Left ventricle myocardium superior (tissue), 1 donor: Measurements from ENCODE around the gene PRKN. TPM values are rescaled to one million over a fixed set of nuclear protein-coding genes. Genes with fewer than 3 reads are reported as not detected.

Experiments
- ATAC-seq: fragments of 200-7000 bp; cut with Tn5 transposase; one replicate; pipeline ENCODE4 v1.9.1; 2020; ENCODE audit warnings: mild to moderate bottlenecking, moderate library complexity
- DNase-seq: peaks from one replicate; pipeline ENCODE4 v3.0.0-alpha.2; 2020
- intact Hi-C: fragments of 100-400 bp; cut with micrococcal nuclease; formaldehyde crosslinking; loops from one replicate; pipeline ENCODE4 v1.11.0; 2022
- total RNA-seq: library from RNA; stranded (reverse); fragmentation: NEBNext Ultra II Directional; extraction: Animal tissue kit (Norgen Biotek cat#: 25700); gene quantifications from one replicate; pipeline ENCODE4 v1.2.1, GENCODE V29; 2021
- donor health status: DM: no; HTN: yes; CAD: no; lungs with severe emphysema.

The PRKN gene
- total RNA-seq, 1 donor from 2014 or later: 23.1 TPM

DNA sequence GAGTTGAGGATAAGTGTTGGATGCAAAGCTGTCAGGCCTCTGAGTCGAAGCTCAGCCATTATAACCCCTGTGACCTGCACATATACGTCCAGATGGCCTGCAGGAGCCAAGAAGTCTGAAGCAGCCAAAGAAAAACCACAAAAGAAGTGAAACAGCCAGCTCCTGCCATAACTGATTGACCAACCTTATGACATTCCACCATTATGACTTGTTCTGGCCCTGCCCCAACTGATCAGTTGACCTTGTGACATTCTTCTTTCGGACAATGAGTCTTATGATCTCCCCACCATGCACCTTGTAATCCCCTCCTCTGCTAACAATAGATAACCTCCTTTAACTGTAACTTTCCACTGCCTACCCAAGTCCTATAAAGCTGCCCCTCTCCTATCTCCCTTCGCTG lies 1320.0 kb downstream of the PRKN start:
- DNase-seq (no peak), ATAC-seq (no peak)
- intact Hi-C loops: no loop called here

DNA sequence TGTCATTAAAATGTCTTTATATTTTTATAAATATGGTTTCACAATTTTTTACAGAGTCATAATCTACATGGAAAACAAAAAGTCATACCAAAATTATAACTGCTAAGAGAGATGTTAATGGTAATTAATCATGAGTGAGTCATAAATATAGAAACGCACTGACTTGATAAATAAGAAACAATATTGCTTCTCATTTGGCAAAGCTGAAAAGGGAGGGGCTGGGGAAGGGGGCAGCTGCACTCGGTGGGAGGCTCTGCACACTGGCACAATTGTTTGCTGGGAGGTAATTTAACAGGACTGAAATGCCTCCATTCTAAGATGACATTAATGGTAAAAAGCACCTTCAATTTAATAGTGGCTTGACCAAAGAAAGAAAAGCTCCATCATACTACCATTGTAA lies 1320.5 kb downstream of the PRKN start:
- DNase-seq (no peak), ATAC-seq (no peak)
- intact Hi-C loops: no loop called here

DNA sequence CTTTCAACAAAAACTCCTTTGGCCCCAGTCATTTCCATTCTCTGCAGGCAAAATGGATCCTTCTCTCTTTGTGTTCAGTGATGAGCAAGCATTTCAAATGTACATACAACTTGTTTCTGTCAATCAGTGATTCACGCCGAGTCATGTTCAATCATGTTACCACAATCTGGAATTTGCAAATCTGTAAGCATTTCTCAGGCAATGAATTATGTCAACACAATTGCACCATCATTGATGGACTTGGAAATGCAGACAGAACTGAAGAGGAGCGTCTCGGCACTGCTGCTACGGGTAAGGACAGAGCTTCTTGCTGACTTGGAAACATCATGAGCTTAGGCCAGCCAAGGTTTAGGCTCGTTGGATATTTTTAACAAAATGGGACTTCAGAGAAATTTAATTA lies 1320.9 kb downstream of the PRKN start:
- ATAC-seq (no peak), DNase-seq (no peak)
- intact Hi-C loops: no loop called here

DNA sequence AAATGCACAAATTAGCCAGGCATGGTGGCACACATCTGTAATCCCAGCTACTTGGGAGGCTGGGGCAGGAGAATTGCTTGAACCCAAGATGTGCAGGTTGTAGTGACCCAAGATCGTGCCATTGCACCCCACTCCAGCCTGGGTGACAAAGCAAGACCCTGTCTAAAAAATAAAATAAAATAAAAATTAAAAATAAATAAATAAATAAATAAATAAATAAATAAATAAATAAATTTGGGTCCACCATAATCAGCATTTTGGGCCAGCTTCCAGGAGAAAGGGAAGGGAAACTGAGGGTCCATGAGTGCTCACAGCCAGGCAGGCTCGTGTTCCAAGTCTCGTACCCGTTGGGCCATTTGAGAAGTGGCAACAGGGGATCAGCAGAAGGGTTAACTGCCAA lies 1322.1 kb downstream of the PRKN start:
- intact Hi-C loops: no loop called here
- ATAC-seq: no peak

DNA sequence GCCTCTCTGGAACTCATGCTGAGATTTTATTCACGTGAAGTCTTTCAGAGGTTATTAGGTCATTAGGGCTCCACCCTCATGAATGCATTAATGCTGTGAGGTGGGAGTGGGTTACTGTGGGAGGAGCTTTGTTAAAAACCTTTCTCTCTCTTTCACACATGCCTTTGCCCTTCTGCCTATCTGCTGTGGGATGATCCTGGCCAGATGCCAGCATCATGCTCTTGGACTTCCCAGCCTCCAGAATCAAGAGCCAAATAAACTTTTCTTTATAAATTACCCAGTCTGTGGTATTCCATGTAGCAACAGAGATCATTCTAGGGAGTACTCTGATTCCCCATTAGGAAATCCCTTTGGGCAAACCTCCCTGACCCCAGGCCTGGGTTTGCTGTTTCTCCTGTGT lies 1323.8 kb downstream of the PRKN start:
- no peak for ATAC-seq
- intact Hi-C loops: no loop called here
- DNase-seq: no peak

More for the DNA sequence above, 1322.1 kb downstream of the PRKN start:
- DNase-seq: no peak

DNA sequence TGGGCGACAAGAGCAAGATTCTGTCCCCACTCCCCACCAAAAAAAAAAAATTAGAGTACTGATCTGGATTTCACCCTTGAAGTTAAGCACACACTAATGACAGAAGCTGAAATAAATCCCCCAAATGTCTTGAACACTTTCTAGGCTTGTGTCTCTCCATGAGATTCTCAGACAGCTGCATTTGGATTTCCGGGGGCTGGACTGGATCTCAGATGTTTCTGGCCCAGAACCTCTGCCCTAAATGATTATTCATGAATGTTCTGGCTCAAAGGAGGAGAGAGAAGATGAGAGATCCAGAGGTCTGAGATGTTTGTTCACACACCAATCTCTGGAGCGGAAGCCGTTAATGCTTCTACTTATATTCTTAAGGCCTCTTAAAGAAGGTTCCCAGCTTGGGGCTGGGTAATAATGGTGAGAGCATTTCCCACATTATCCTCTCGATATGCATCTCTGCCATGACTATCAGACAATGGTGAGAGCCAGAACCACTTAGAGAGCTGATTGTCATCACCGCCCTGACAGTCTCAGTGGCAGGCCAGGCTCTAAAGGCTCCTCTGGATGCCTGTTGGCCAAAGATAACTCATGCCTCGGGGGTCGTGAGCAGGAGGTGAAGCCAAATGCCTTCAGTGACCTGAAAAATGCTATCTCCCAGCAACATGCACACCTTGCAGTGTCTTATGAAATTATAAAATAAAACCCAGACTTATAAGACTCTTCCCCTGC lies 1325.8 kb downstream of the PRKN start:
- no peak for ATAC-seq
- intact Hi-C loops: no loop called here
- no peak for DNase-seq

DNA sequence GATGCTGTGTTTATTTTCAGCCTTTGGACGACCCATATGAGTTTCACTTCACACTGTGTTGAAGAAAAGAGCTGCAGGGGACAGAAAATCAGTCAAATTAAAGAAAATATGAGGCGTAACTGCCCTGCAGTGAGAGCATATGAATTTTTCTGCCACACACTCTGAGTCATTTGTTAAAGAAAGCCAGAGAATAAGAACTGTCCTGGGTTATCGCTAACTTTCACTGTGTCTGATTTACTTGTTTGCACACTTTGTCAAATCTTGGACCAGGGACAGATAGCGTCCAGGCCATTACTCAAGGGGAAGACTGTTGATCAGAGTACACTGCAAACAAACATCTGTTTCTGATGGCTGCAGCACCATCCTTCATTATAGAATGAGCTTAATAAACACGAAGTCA lies 1326.9 kb downstream of the PRKN start:
- DNase-seq (no peak), ATAC-seq (no peak)
- intact Hi-C loops: no loop called here

DNA sequence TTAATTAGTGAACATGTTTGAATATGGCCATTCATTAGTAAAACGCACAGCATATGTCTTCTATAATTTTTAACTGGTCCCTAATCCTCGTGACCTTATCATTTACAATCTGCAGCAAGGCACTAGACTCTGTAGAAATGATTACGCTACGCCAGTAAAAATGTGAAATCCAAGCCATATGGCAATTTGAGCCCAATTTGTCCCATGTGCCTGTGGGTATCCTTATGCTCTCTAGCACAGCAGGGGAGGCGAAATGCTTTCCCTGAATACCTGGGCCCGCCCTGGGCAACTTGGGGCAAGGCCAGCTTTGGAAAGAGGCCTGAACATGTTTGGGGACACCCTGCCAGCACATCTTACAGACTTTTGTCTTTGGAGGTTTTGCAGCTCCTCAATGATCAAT lies 1331.0 kb downstream of the PRKN start:
- intact Hi-C loops: no loop called here
- ATAC-seq (no peak), DNase-seq (no peak)

DNA sequence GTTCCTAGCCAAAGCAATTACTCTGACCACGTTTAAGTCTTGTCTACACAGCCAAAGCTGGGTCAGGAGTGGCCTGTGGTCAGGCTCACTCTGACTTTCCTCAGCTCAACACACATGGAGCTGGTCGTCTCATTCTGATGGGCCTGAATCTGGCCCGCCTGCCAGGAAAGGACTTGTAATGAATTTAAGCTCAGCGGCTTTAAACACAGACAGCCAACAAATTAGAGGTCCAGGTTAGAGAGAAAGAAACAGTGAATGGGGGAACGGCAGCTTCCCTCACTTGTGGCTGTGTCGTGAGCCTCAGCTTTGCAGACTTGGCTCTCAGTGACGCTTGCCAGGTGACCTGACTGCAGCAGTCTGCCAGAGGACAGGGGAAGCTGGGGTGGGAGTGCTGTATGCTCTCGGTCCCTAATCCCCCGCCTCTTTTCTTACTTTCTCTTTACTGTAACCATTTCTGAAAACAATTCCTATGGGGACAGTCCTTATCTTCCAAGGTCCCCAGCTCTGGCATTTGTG lies 1331.8 kb downstream of the PRKN start:
- intact Hi-C loops: no loop called here
- DNase-seq (no peak), ATAC-seq (peak; percentile 63)

DNA sequence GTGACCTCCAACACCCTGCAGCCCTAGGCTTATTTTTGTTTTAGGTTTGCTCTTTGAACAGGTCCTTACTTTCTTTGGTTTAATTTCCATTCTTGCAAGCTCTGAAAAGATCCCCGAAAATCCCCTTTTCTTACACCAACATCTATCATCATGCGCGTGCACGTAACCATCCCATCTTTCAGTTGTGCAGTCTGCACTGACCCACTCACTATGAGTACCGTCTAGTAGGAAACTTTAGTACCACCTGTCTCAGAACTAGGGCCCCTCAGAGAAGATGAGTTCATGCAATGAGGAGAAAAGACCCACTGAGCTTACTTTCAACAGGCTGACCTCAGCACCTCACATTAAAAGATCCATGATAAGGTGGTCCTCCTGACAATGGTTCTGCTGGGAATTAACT lies 1333.1 kb downstream of the PRKN start:
- no peak for DNase-seq
- no peak for ATAC-seq
- intact Hi-C loops: no loop called here

DNA sequence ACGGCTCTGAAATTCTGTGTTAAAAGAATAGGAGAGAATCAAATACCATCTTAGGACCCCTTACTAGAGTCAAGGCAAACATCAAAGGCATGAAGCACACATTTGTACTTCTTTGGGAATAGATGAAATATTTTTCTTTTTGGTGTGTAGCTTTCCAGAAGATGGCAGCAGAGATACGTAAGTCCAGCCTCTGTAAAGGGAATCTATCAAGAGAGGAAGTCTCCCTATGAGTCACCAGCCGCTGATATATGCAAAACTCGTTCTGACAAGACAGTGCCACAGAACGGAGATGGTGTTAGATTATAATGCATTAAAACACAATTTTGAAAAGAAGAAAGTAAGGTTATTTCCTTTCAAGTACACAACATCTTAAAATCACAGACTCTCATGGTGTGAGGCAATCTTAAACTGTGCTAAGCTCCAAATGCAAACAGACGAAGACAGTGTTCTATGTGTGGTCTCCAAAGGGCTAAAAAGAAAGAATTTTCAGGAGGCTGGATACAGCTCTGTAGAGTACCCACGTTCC lies 1333.7 kb downstream of the PRKN start:
- intact Hi-C loops: no loop called here
- DNase-seq (no peak), ATAC-seq (peak; percentile 89)

DNA sequence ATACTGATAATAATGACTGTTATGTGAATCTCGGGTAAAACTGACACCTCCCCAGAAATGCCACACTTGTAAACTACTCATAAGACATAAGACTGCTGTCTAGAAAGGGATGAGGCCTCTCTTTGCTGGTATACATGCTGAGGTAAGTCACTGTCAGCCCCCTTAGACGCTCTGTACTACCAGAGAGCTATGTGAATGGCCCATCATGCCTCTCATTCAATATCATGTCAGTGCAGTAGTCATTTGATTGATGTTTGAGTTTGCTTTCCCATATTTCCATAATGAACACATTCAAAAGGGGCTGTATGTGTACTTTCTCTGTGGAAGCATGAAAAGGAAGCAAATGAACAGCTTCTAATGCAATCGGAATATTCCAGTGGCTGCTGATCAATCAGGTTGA lies 1334.3 kb downstream of the PRKN start:
- DNase-seq (no peak), ATAC-seq (no peak)
- intact Hi-C loops: no loop called here

DNA sequence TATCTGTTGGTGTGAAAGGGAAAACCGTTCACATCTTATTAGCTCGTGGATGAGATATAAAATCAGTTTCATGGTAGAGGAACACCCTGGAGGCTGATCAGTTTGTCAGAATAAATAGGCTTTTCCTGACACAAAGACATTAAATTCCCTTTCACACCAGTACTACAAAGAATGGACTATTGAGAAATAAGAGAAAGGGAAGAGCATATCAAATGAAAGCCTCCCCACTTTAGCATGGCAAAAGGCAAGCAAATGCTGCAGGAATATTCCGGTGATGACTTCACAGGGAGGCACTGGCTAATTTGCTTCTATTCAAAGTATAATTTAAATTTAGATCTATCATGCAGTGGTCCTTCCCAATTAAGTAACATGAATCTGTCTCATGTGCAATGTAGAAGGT lies 1337.8 kb downstream of the PRKN start:
- intact Hi-C loops: loop anchor here (5.0 kb wide), 1 partner anchor 293 kb away; no protein-coding TSS in a partner anchor
- ATAC-seq (no peak), DNase-seq (no peak)

DNA sequence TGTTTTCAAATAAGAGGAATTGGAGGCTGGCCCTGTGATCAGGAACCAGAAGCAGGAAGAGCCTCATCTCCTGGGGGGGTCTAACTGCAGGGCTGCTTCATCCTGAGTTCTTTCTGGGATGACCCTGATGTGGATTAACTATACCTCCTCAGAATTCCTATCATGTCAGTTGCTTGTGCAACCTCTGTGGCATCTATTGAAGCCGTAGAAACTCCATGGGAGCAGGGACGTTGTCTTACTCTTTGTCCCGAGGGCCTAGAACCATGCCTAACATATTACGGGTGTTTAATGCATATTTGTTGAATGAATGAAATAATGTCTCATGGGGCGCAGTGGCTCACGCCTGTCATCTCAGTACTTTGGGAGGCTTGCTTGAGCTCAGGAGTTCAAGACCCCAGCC lies 1343.6 kb downstream of the PRKN start:
- no peak for DNase-seq
- ATAC-seq: no peak
- intact Hi-C loops: no loop called here

DNA sequence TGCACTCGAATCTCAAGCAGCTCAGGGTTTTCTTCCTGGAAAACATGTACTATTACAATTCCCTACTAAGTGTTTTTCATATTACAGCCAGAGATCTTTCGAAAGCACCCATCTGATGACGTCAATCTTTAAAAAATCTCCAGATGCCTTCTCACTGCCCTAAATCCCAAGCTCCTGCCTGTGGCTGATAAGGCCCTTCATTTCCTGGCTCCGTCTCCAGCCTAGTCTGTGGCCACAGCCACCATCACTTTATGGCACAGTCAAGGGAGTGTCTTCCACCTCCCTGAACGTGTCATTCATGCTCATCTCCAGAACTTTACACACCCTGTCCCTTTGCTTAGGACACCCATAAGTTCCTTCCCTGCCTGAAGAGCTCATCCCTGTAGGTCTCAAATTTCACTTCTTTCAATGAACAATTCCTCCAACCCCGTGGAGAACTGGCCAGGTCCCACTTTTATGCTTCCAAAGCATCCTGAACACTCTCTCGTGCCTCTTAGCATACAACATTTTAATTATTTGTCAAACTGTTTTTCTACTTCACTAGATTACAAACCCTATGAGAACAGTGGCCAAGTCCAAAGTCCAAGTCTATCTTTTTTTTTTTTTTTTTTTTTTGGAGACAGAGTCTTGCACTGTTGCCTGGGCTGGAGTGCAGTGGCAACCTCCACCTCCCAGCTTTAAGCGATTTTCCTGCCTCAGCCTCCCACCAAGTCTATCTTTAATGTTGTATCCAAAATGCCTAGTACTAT lies 1347.6 kb downstream of the PRKN start:
- intact Hi-C loops: loop anchor here (10.0 kb wide), 1 partner anchor 275 kb away; no protein-coding TSS in a partner anchor
- peak; percentile 49 for ATAC-seq

DNA sequence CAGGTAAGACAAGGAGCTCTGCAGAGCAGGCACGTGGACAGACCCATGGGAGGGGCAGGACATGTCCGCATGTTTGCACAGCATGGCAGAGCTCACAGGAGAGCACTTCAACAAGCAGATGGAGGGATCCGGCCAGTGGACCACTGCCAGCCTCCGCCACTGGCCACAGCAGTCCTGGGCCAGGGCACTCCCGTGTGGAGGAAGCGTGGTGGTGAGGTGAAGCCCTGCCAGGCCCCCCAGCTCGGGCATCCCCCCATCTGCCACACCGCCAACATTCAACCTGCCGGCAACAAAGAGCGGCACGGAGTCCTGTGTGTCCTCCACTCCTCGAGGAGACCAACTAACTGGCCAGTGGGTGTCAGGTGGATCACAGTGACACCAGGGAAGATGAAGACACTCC lies 1349.5 kb downstream of the PRKN start:
- no peak for ATAC-seq
- intact Hi-C loops: loop anchor here (10.0 kb wide), 1 partner anchor 273 kb away; no protein-coding TSS in a partner anchor
- DNase-seq: no peak

More for the DNA sequence above, 1347.6 kb downstream of the PRKN start:
- DNase-seq: no peak

DNA sequence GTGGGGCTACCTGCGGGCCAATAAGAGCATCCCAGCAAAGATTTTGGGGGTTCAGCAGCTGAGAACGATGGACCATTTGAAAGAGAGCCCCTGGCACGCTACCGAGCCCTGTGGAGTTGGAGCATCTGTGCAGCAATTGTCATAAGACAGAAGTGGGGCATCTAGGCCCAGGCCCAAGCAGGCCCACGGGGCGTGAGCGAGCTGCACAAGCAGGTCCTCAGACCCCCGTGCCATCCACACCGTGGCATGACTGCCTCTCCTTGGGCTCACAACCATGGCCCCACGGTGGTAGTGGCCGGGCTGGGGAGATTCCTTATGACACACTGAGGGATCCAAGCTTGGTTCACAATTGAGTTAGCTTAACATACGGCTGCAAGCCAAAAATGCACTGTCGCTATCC lies 1350.5 kb downstream of the PRKN start:
- DNase-seq (no peak), ATAC-seq (no peak)
- intact Hi-C loops: loop anchor here (10.0 kb wide), 1 partner anchor 272 kb away; no protein-coding TSS in a partner anchor

DNA sequence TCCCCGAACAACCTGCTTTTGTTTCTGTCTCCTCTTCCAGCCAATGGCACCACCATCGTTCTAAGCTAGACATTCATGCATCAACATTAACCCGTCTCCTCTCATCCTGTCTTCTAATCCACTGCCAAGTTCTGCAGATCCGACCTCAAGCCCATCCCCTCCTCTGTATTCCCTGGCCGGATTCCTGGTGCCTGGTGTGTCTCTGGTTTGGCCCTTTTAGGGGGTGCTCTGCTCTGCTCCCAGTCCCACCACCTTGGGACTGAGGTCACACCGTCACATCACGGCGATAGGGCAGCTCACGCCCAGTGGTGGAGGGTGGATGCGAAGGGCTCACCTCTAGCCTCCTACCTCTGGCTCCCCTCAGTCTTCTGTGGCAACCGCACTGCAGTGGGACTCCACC lies 1351.2 kb downstream of the PRKN start:
- ATAC-seq: no peak
- intact Hi-C loops: loop anchor here (10.0 kb wide), 1 partner anchor 272 kb away; no protein-coding TSS in a partner anchor
- no peak for DNase-seq

DNA sequence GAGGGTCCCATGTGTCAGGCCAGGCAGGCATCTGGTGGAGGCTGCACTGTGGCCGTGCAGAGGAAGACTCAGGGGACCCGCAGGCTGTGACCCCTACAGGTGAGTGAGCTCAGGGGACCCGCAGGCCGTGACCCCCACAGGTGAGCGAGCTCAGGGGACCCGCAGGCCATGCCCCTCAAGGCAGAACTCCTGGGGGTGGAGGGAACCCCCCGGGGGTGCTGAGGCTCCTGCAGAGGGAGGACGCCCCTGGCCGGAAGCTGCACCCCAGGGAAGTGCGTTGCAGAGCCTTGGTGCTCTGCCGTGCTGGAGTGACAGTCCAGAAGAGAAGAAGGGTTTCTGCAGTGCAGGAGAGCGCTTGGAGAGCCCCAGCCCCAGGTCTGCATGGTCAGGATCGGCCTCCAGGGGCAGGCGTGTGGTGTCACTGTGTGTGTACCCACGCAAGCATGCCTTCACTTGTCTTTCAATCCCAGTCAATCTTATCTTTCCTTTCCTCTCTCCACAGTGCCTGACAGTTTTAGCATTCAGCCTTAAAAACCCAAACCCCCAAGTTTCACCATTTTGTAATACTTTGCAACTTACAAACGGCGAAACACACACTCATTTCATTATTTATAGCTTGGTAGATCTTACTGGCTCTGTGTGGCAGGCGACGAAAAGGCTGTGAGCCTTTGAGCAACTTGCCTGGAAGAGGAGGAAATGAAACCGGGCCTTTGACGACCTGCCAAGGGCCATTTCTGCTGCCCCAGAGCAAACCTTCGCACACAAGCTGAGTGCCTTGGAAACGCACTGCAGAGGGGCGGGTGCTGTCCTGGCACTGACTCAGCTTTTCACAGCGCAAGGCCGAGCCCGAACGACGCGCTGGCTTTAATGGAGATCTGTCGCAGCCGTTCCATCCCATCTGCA lies 1352.3 kb downstream of the PRKN start:
- intact Hi-C loops: loop anchor here (5.0 to 10.0 kb wide), 2 partner anchors 270 to 443 kb away; no protein-coding TSS in a partner anchor
- DNase-seq (peak; percentile 73), ATAC-seq (peak; percentile 62)
